Activated naive CD8-positive, alpha-beta T cell treated with anti-CD3 and anti-CD28 coated beads, Interleukin-2, amount 50 U/mL, for 16 hours (primary cell): ENCODE measurements around the gene TRAPPC10.

Experiments
- DNase-seq: peaks from one replicate; pipeline ENCODE4 v3.0.0-alpha.2; 2020; ENCODE audit warnings: low read depth, low spot score

Gene TRAPPC10

GRCh38 chr21:44039828-44040227 is 27.7 kb downstream of the TRAPPC10 start:
- DNase-seq: no peak

- no peak for DNase-seq
Measured at GRCh38 chr21:44043613-44044012, 31.5 kb downstream of the TRAPPC10 start.

- no peak for DNase-seq
Measured at GRCh38 chr21:44046734-44047133, 34.6 kb downstream of the TRAPPC10 start.

DNA sequence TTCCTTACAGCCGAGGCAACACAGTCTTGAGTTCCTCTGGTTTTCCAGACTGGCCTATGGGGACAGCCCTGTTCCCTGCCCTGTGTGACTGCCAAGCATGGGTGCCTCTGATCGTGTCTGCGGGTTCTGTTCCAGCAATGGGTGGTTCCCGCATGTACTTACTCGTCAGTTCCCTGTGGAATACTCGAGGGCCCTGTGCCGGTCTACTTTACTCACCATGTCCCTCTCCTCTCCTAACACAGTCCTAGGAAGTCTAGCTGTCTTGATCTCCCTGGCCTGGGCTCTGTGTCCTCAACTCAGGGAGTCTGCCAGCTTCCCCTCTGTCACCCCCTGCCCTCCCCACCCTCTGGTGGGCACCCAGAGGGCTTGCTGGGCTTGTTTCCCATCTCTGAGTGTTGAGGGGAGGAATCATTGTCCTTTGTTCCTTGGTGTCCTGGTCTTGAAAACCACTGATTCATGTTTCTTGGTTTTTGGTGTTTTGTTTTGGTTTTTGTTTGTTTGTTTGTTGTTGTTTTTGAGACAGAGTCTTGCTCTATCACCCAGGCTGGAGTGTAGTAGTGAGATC is 36.0 kb downstream of the TRAPPC10 start:
- no peak for DNase-seq

GRCh38 chr21:44049182-44049581 is 37.1 kb downstream of the TRAPPC10 start:
- DNase-seq: no peak

DNA sequence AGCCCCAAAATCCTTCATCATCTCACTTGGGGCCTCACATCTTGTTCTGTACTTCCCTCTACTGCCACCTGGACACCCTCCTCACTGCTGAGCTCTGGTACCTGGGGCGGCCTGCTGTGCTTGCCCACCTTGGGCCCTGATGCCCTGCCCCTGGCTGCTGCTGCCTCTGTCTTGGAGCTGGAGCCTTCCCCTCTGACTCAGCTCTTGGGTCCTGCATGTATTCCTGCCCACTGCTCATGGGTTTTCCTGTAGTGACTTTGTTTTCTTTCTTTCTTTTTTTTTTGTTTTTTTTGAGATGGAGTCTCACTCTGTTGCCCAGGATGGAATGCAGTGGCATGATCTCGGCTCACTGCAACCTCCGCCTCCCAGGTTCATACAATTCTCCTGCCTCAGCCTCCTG is 37.5 kb downstream of the TRAPPC10 start:
- no peak for DNase-seq

GRCh38 chr21:44050276-44050675 is 38.2 kb downstream of the TRAPPC10 start:
- no peak for DNase-seq

DNA sequence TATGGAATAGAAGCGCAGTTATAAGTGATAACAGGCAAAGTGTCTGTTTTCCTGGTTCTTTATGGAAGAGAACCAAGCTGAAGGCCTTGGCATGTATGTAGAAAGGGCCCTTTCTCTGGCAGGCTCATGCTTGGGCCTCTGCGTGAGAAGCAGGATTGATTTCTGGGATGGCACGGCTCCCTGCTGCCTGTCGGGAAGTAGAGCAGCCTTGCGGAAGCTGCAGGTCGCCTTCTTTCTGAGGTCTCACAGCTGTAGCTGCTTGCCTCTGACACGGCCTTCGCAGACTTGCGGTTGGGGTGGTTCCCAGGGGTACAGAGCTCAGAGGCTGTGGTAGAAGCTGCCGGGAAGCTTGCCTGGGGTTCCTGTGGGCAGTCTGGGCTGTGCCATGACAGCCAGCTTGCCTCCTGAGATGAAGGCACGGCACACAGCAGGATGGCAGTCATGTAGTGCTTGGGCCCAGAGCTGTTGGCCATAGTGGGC is 39.4 kb downstream of the TRAPPC10 start:
- DNase-seq: no peak

DNA sequence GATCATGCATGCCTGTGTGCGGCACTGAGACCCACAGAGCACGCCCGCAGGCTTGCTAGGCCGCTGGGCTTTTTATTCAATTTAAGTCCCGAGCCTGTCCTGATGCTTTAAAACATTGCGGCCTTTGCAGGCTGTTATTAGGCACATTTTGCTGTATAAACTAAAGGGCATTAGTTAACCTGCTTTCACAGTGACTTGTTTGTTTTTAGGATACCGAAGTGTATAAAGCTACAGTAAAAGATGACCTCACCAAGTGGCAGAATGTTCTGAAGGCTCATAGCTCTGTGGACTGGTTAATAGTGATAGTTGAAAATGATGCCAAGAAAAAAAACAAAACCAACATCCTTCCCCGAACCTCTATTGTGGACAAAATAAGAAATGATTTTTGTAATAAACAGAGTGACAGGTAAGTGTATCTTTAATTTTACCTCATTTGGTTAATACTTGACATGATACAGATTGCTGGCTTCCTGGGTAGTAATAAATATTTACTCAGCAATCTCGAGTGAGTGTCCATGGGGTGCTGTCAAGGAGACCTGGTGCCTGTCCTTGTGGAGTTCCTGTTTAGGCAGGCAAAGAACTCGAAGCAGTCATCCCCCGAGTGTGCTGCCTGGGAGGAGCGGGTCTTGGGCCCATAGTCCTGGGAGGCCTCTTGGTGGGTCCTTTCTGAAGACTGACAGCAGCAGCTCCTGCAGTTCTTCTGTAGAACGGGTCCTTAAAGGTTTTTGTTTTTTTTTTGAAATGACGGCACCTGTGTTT is 40.1 kb downstream of the TRAPPC10 start:
- DNase-seq: no peak

- DNase-seq: no peak
Measured at GRCh38 chr21:44052830-44053226, 40.7 kb downstream of the TRAPPC10 start.

DNA sequence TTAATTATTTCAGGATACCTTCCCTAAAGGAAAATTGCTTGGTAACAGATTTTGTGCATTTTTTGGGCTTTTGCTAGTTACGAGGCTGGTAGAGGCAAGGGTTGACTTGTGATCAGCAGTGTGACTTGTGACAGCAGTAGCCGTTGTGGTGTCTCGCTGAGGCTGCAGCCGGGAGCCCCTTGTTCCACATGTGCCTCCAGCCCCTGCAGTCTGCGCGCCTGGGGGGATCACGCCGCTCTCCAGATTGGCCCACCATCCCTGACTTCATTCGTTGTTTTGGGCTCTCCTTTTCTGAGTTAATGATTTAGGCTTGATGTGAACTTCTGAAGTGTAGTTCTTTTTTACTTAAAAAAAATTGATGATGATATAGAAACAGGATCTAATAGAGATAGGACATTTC is 41.5 kb downstream of the TRAPPC10 start:
- no peak for DNase-seq

- DNase-seq: no peak
Measured at GRCh38 chr21:44054710-44055109, 42.6 kb downstream of the TRAPPC10 start.

- no peak for DNase-seq
Measured at GRCh38 chr21:44057055-44057454, 44.9 kb downstream of the TRAPPC10 start.

DNA sequence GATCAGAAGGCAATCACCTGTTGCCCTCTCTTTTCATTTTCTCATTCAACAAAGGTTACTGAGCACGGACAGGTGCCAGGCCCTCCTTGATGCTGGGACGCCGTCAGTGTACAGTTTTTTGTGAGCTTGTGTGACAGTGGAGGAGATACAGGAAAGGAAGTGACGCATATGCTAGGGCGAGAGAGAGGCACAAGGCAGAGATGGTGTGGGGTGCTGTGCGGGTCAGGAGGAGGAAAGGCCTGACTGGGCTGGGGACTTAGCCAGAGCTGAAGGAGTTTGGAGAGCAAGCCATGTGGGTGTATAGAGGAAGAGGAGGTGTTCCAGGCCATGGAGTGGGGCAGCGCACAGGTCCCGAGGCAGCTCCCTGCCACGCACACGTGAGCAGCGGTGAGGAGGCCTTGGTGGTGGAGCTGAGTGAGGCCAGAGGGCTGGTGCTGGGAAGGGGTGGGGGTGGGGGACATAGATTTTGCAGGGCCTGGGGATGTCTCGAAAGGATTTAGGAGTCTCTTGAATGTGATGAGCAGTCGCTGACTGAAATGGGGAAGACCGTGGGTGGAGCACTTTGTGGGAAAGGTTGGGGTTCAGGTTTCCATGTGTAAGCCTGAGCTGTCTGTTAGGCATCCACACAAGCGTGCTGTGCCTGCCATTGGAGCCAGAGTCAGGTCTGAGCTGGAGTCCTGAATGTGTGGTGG is 46.0 kb downstream of the TRAPPC10 start:
- DNase-seq: no peak

DNA sequence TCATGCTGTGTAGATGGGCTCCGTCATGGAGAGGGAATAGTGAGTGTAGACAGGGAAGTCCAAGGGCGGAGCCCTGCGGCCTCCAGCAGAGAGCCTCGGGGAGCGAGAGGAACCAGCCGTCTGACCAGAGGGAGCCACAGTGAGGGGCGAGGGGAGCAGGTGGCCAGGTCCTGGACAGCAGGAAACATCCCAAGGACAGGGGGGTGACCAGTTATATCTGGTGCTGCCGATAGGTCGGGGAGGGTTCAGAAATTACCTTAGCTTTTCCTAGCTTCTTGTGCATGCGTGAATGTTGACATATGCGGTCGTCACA is 46.5 kb downstream of the TRAPPC10 start:
- no peak for DNase-seq

GRCh38 chr21:44058981-44059380 is 46.9 kb downstream of the TRAPPC10 start:
- DNase-seq: no peak

- DNase-seq: no peak
Measured at GRCh38 chr21:44059710-44060109, 47.6 kb downstream of the TRAPPC10 start.

- DNase-seq: no peak
Measured at GRCh38 chr21:44062380-44062779, 50.3 kb downstream of the TRAPPC10 start.

GRCh38 chr21:44063151-44063912 is 51.2 kb downstream of the TRAPPC10 start:
- no peak for DNase-seq

DNA sequence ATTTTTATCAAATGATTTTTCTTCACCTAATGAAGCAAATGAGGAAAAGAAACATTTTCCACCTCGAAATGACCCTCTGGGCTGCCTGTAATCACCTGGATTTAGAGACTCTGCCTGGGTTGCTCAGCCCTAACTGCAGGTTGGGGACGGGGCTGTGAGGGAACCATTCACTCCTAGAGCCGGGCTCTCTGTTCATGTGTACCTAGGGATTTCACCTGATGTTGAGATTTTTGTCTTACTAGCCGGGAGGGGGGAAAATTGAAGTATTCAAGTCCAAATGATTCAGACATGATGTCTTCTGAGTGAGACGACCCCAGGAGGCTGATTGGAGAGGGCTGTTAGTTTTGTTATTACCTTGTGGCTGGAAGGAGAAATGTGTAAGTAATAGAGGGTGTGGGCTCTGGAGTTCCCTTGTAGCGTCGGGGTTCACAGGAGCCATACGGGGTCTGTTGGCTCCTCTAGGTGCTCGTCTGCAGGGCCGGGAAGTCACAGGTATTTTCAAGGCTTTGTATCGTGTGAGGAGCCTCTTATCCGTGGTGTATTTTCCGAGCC is 52.8 kb downstream of the TRAPPC10 start:
- DNase-seq: no peak

- peak; percentile 30 for DNase-seq
Measured at GRCh38 chr21:44065428-44065827, 53.3 kb downstream of the TRAPPC10 start.

- no peak for DNase-seq
Measured at GRCh38 chr21:44066116-44066515, 54.0 kb downstream of the TRAPPC10 start.
